Measurements from ENCODE around the gene MYO10. TPM values are rescaled to one million over a fixed set of nuclear protein-coding genes. Genes with fewer than 3 reads are reported as not detected.

Gene MYO10
- total RNA-seq, 1 donor from 2014 or later = 56.7 TPM

- Mint-ChIP-seq H3K27me3 (ENCODE audit: low read depth) (no peaks in the 10 kb centered on the region), H3K4me3 (no peak overlapping the region), H3K27ac (peak overlapping the region; percentile 91), H3K36me3 (no peaks in the 10 kb centered on the region), H3K4me1 (peaks cover 14% of the 10 kb centered on the region), H3K9me3 (no peaks in the 10 kb centered on the region)
- no peak for TF ChIP-seq CTCF (IDR thresholded peaks at IDR 0.05; ENCODE audit: unreplicated experiment)
- no peak for DNase-seq (ENCODE audit: low spot score in 2 of 2, unreplicated experiment in 2 of 2)
Measured at GRCh38 chr5:16965581-16965980, 29.5 kb upstream of the MYO10 start.

GRCh38 chr5:16963821-16964220 lies 27.7 kb upstream of the MYO10 start:
- Mint-ChIP-seq H3K27ac (no peak overlapping the region), H3K4me3 (no peak overlapping the region), H3K36me3 (no peaks in the 10 kb centered on the region), H3K4me1 (peaks cover 14% of the 10 kb centered on the region), H3K27me3 (ENCODE audit: low read depth) (no peaks in the 10 kb centered on the region), H3K9me3 (no peaks in the 10 kb centered on the region)
- no peak for DNase-seq (ENCODE audit: low spot score in 2 of 2, unreplicated experiment in 2 of 2)
- no peak for TF ChIP-seq CTCF (IDR thresholded peaks at IDR 0.05; ENCODE audit: unreplicated experiment)

- no peak overlapping the region for H3K27ac Mint-ChIP-seq
- TF ChIP-seq CTCF (IDR thresholded peaks at IDR 0.05; ENCODE audit: unreplicated experiment) = no peak
- no peak for DNase-seq (ENCODE audit: low spot score in 2 of 2, unreplicated experiment in 2 of 2)
- H3K27me3 Mint-ChIP-seq (ENCODE audit: low read depth) = no peaks in the 10 kb centered on the region
- no peaks in the 10 kb centered on the region for H3K9me3 Mint-ChIP-seq
- peaks cover 14% of the 10 kb centered on the region for H3K4me1 Mint-ChIP-seq
- no peak overlapping the region for H3K4me3 Mint-ChIP-seq
- H3K36me3 Mint-ChIP-seq = no peaks in the 10 kb centered on the region
Measured at GRCh38 chr5:16961131-16961530, 25.0 kb upstream of the MYO10 start.

GRCh38 chr5:16957304-16958196 lies 21.5 kb upstream of the MYO10 start:
- peaks cover 3% of the 10 kb centered on the region for H3K4me1 Mint-ChIP-seq

GRCh38 chr5:16953729-16954128 lies 17.6 kb upstream of the MYO10 start:
- Mint-ChIP-seq H3K36me3 (no peaks in the 10 kb centered on the region), H3K4me1 (peaks cover 3% of the 10 kb centered on the region), H3K27me3 (ENCODE audit: low read depth) (no peaks in the 10 kb centered on the region), H3K9me3 (no peaks in the 10 kb centered on the region), H3K27ac (no peak overlapping the region), H3K4me3 (no peak overlapping the region)
- TF ChIP-seq CTCF (IDR thresholded peaks at IDR 0.05; ENCODE audit: unreplicated experiment) = no peak
- no peak for DNase-seq (ENCODE audit: low spot score in 2 of 2, unreplicated experiment in 2 of 2)

More at GRCh38 chr5:16957304-16958196, 21.5 kb upstream of the MYO10 start:
- Mint-ChIP-seq H3K27ac (no peak overlapping the region), H3K36me3 (no peaks in the 10 kb centered on the region), H3K27me3 (ENCODE audit: low read depth) (no peaks in the 10 kb centered on the region), H3K4me3 (no peak overlapping the region), H3K9me3 (no peaks in the 10 kb centered on the region)
- no peak for DNase-seq (ENCODE audit: low spot score in 2 of 2, unreplicated experiment in 2 of 2)
- no peak for TF ChIP-seq CTCF (IDR thresholded peaks at IDR 0.05; ENCODE audit: unreplicated experiment)
